ENCODE measurements around the gene SNX13.

Gene SNX13

DNA sequence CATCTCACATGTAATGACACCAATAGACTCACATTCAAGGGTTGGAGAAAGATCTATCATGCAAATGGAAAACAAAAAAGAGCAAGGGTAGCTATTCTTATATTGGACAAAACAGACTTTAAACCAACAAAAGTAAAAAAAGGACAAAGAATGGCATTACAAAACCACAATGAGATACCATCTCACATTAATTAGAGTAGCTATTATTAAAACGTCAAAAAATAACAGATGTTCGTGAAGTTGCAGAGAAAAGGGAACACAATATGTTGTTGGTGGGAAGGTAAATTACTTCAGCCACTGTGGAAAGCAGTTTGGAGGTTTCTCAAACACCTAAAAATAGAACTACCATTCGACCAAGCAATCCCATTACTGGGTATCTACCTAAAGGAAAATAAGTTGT, 197.0 kb downstream of the SNX13 start:
- TF ChIP-seq CTCF (IDR thresholded peaks at IDR 0.05): no peak
- H3K4me1 ChIP-seq: no peaks in the 10 kb centered on the region
- H3K36me3 ChIP-seq: no peaks in the 10 kb centered on the region
- no peaks in the 10 kb centered on the region for H3K27me3 ChIP-seq
- no peaks in the 10 kb centered on the region for H3K9me3 ChIP-seq
- H3K27ac ChIP-seq: no peak overlapping the region
- H3K4me3 ChIP-seq: no peak overlapping the region
- intact Hi-C loops (cut with DNase I; ENCODE audit: low total_unique reads): no loop called here
- DNase-seq: no peak

DNA sequence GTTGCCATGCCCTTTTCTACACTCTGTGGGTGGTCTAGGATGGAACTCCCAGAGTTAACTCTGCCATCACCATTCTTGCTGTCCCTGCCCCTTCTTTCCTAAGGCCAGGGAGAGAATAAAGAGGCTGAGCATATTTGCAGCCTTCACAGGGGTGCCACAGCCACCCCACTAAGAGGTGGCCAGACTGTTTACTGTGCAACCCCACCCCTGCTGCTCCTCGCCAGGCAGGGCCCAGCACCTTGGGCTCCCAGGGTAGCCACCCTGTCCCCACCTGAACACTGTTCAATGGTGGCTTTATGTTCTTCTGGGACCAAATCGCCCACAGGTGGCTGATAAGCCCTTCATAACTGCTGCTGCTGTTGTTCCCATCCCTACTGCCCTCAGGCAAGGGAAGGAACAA, 198.9 kb downstream of the SNX13 start:
- H3K27me3 ChIP-seq: no peaks in the 10 kb centered on the region
- no peak overlapping the region for H3K4me3 ChIP-seq
- H3K27ac ChIP-seq: no peak overlapping the region
- H3K9me3 ChIP-seq: peaks cover 0 to under 1% (median 0%) of the 10 kb centered on the region in 3 donors
- intact Hi-C loops (cut with DNase I; ENCODE audit: low total_unique reads): no loop called here
- H3K36me3 ChIP-seq: no peaks in the 10 kb centered on the region
- DNase-seq: no peak
- no peak for TF ChIP-seq CTCF (IDR thresholded peaks at IDR 0.05)
- H3K4me1 ChIP-seq: no peaks in the 10 kb centered on the region
